CD14-positive monocyte (primary cell): ENCODE data around the gene GGT1. TPM values are rescaled to one million over a fixed set of nuclear protein-coding genes. Genes with fewer than 3 reads are reported as not detected.

Source experiments
- DNase-seq, 3 donors: peaks; one replicate each; pipeline ENCODE4 v3.0.0-alpha.2; 2011 to 2022
- H2AFZ ChIP-seq: 2 replicates; pipeline ENCODE4 v1.6.0; 2012; ENCODE audit warnings: mild to moderate bottlenecking, low read depth, low read length, inconsistent platforms; ENCODE audit not compliant: insufficient read depth, poor library complexity, severe bottlenecking
- H3K27ac ChIP-seq, 2 donors: 1 replicate in 1 of 2; 2 replicates in 1 of 2; pipeline ENCODE4 v1.5.1; 2012 to 2013; ENCODE audit warnings: low read length in 2 of 2, control low read depth in 1 of 2, inconsistent platforms in 1 of 2, low read depth in 1 of 2, mild to moderate bottlenecking in 1 of 2
- H3K27me3 ChIP-seq, 2 donors: one replicate each; pipeline versions ENCODE4 v1.6.0 to v1.6.1; 2011 to 2013; ENCODE audit warnings: low read length in 2 of 2; ENCODE audit not compliant: control insufficient read depth in 2 of 2, insufficient read depth in 2 of 2
- H3K36me3 ChIP-seq, 2 donors: replicated peaks in 1 of 2; 1 replicate in 1 of 2; 2 replicates in 1 of 2; pipeline versions ENCODE4 v1.5.1 to v1.6.1; 2012 to 2013; ENCODE audit warnings: low read length in 2 of 2, control low read depth in 1 of 2, inconsistent platforms in 1 of 2, mild to moderate bottlenecking in 1 of 2; ENCODE audit not compliant: insufficient read depth in 2 of 2, control insufficient read depth in 1 of 2
- H3K4me1 ChIP-seq, 2 donors: 1 replicate in 1 of 2; 2 replicates in 1 of 2; pipeline versions ENCODE4 v1.5.1 to v1.6.1; 2012 to 2013; ENCODE audit warnings: low read length in 2 of 2, control low read depth in 1 of 2, inconsistent platforms in 1 of 2, mild to moderate bottlenecking in 1 of 2, moderate library complexity in 1 of 2; ENCODE audit not compliant: insufficient read depth in 2 of 2, control insufficient read depth in 1 of 2
- H3K4me2 ChIP-seq: replicated peaks from 2 replicates; pipeline ENCODE3; 2012; ENCODE audit warnings: low read length, moderate library complexity, mild to moderate bottlenecking; ENCODE audit not compliant: poor library complexity, severe bottlenecking; ENCODE audit errors: extremely low read depth
- H3K4me3 ChIP-seq, 3 experiments: fragments of 200-600 bp in 1 of 3; sonication (generic) in 1 of 3; replicated peaks in 1 of 3; 1 replicate in 2 of 3; 2 replicates in 1 of 3; pipeline ENCODE4 v1.5.1; 2011 to 2013; ENCODE audit warnings: low read length in 3 of 3, mild to moderate bottlenecking in 3 of 3, control low read depth in 2 of 3, low read depth in 2 of 3, inconsistent platforms in 1 of 3, moderate library complexity in 1 of 3
- H3K79me2 ChIP-seq: 2 replicates; pipeline ENCODE4 v1.6.0; 2012; ENCODE audit warnings: mild to moderate bottlenecking, control low read depth, inconsistent platforms, low read length, moderate library complexity; ENCODE audit not compliant: insufficient read depth
- H3K9ac ChIP-seq: 2 replicates; pipeline ENCODE4 v1.6.0; 2017; ENCODE audit warnings: low read length, mild to moderate bottlenecking; ENCODE audit not compliant: insufficient read depth, poor library complexity, severe bottlenecking
- H3K9me3 ChIP-seq, 2 donors: replicated peaks in 1 of 2; 1 replicate in 1 of 2; 2 replicates in 1 of 2; pipeline versions ENCODE4 v1.5.1 to v1.6.1; 2012 to 2013; ENCODE audit warnings: low read length in 2 of 2, control low read depth in 1 of 2; ENCODE audit not compliant: control insufficient read depth in 1 of 2, insufficient read depth in 1 of 2
- H4K20me1 ChIP-seq: 2 replicates; pipeline ENCODE4 v1.6.0; 2012; ENCODE audit warnings: mild to moderate bottlenecking, low read length, control low read depth, moderate library complexity; ENCODE audit not compliant: insufficient read depth
- H3K27ac Mint-ChIP-seq, 7 donors: one replicate each; pipeline ENCODE4 v1.8.0; 2020; ENCODE audit warnings: mild to moderate bottlenecking in 7 of 7, mixed read lengths in 7 of 7, moderate library complexity in 6 of 7, inconsistent platforms in 2 of 7
- H3K27me3 Mint-ChIP-seq, 3 donors: one replicate each; pipeline ENCODE4 v1.8.0; 2021 to 2022; ENCODE audit warnings: low read depth in 3 of 3, mild to moderate bottlenecking in 3 of 3, mixed read lengths in 3 of 3, moderate library complexity in 3 of 3, inconsistent platforms in 1 of 3
- H3K36me3 Mint-ChIP-seq, 2 donors: one replicate each; pipeline ENCODE4 v1.8.0; 2020; ENCODE audit warnings: mixed read lengths in 2 of 2, inconsistent platforms in 1 of 2, mild to moderate bottlenecking in 1 of 2
- H3K4me1 Mint-ChIP-seq: one replicate; pipeline ENCODE4 v1.8.0; 2020; ENCODE audit warnings: mild to moderate bottlenecking, mixed read lengths
- H3K4me3 Mint-ChIP-seq, 2 donors: one replicate each; pipeline ENCODE4 v1.8.0; 2020; ENCODE audit warnings: mild to moderate bottlenecking in 2 of 2, mixed read lengths in 2 of 2, moderate library complexity in 1 of 2
- H3K9me3 Mint-ChIP-seq, 7 donors: one replicate each; pipeline ENCODE4 v1.8.0; 2020 to 2022; ENCODE audit warnings: mixed read lengths in 7 of 7, mild to moderate bottlenecking in 6 of 7, moderate library complexity in 6 of 7, inconsistent platforms in 2 of 7
- WGBS: methylation state at CpG from one replicate; pipeline ENCODE4 v1.1.5; 2013; ENCODE audit warnings: missing lambda C conversion rate; ENCODE audit not compliant: insufficient coverage; 5-methylcytosine and 5-hydroxymethylcytosine counted together
- intact Hi-C, 2 donors: fragments of 100-400 bp; cut with micrococcal nuclease; formaldehyde crosslinking; loops; one replicate each; pipeline versions ENCODE4 v1.15.0 to v1.15.1; 2023
- polyA plus RNA-seq, 3 donors: library from polyadenylated mRNA; depleted of rRNA in 1 of 3; unstranded in 2 of 3; stranded (reverse) in 1 of 3; fragments of 300-500 nt in 2 of 3; fragments of >200 nt in 1 of 3; fragmentation: Illumina TruSeq in 2 of 3; gene quantifications; 1 replicate in 2 of 3; 2 replicates in 1 of 3; pipeline ENCODE4 v1.2.3, GENCODE V29; 2012 to 2021
- TF ChIP-seq, protein P1 (sequence below): fragments of 200-600 bp; IDR thresholded peaks from one replicate; pipeline ENCODE4 v1.8.0; 2022; ENCODE audit warnings: antibody characterized with exemption, mild to moderate bottlenecking

GGT1 gene
- polyA plus RNA-seq, 3 donors, result 16.0 to 26.5 (median 25.5) TPM

DNA sequence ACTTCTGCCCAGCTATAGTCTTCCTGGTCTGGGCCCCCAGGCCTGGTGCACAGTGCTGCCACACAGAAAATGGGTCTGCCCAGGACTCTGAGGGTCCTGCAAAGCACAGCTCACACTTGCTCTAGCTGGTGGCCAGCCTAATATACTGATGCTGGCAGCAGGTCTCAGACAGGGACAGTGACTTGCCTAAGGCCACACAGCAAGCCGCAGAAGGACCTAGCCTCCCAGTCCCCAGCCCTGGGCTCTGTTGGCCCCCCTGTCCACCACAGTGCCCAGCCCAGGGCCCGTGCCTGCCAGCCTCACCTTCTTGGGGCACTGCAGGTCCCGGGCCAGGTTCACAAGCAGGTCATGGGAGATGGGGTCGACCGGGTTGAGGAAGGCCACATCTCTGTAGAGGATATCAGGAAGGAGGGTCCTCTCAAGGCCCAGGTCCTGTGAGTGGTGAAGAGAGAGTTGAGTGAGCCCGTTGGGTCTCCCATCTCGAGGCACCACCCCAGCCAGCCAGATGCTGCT lies 13.4 kb upstream of the GGT1 start:
- no peak overlapping the region for H3K9ac ChIP-seq
- H3K4me1 ChIP-seq, result peaks cover 8 to 15% of the 10 kb centered on the region in 2 donors
- intact Hi-C loops, result no loop called here
- H3K36me3 ChIP-seq, result no peaks in the 10 kb centered on the region
- H3K27me3 Mint-ChIP-seq, result peaks cover 0 to 9% (median 2%) of the 10 kb centered on the region in 3 donors
- H3K27me3 ChIP-seq, result no peaks in the 10 kb centered on the region
- TF ChIP-seq, protein P1, sequence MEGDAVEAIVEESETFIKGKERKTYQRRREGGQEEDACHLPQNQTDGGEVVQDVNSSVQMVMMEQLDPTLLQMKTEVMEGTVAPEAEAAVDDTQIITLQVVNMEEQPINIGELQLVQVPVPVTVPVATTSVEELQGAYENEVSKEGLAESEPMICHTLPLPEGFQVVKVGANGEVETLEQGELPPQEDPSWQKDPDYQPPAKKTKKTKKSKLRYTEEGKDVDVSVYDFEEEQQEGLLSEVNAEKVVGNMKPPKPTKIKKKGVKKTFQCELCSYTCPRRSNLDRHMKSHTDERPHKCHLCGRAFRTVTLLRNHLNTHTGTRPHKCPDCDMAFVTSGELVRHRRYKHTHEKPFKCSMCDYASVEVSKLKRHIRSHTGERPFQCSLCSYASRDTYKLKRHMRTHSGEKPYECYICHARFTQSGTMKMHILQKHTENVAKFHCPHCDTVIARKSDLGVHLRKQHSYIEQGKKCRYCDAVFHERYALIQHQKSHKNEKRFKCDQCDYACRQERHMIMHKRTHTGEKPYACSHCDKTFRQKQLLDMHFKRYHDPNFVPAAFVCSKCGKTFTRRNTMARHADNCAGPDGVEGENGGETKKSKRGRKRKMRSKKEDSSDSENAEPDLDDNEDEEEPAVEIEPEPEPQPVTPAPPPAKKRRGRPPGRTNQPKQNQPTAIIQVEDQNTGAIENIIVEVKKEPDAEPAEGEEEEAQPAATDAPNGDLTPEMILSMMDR, result no peak
- peaks cover 9% of the 10 kb centered on the region for H3K4me1 Mint-ChIP-seq
- 96% methylated on average over 3 of the region's 7 CpGs for WGBS
- no peaks in the 10 kb centered on the region for H3K9me3 Mint-ChIP-seq
- no peaks in the 10 kb centered on the region for H3K9me3 ChIP-seq
- H4K20me1 ChIP-seq, result no peaks in the 10 kb centered on the region
- H3K27ac Mint-ChIP-seq, result no peak overlapping the region
- no peak overlapping the region for H3K4me2 ChIP-seq
- no peaks in the 10 kb centered on the region for H3K36me3 Mint-ChIP-seq
- no peak overlapping the region for H3K4me3 ChIP-seq
- no peak for DNase-seq
- no peak overlapping the region for H2AFZ ChIP-seq
- no peak overlapping the region for H3K4me3 Mint-ChIP-seq
- no peaks in the 10 kb centered on the region for H3K79me2 ChIP-seq
- H3K27ac ChIP-seq, result no peak overlapping the region

DNA sequence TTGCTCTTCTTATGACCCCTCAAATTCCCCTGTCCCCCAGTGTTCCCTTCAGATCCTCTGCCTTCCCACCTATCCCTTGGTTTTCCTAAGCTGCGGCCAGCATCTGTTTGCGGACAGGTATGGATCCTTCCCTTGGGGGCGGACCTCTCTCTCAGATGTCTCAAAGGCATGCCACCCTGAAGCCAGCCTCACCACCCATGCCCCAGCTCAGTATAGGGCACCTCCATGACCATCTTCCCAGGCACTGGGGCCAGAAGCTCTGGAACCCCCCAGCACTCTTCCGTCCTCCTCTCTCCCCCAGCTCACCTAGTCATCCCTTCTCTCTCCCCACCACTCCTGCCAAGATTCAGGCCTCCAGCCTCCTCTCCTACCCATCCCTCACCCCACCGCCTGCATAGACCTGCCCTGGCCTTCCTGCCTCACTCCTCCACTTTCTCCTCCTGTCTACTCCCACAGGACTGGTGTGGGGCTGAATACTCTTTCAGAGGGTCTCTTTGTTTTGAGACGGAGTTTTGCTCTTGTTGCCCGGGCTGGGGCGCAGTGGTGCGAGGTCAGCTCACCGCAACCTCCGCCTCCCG lies 12.3 kb upstream of the GGT1 start:
- Histone ChIP-seq H3K4me1 (peaks cover 8 to 15% of the 10 kb centered on the region in 2 donors), H3K27me3 (no peaks in the 10 kb centered on the region), H3K9ac (no peak overlapping the region), H2AFZ (no peak overlapping the region), H3K79me2 (no peaks in the 10 kb centered on the region), H3K4me3 (no peak overlapping the region), H3K4me2 (no peak overlapping the region), H3K27ac (no peak overlapping the region), H4K20me1 (no peaks in the 10 kb centered on the region), H3K9me3 (no peaks in the 10 kb centered on the region), H3K36me3 (no peaks in the 10 kb centered on the region)
- Mint-ChIP-seq H3K9me3 (no peaks in the 10 kb centered on the region), H3K4me3 (no peak overlapping the region), H3K27ac (peak overlapping the region in 2 of 7 donors; percentile 2 to 34), H3K36me3 (no peaks in the 10 kb centered on the region), H3K27me3 (peaks cover 0 to 9% (median 2%) of the 10 kb centered on the region in 3 donors), H3K4me1 (peaks cover 9% of the 10 kb centered on the region)
- WGBS, result 98% methylated on average over 6 of the region's 12 CpGs
- intact Hi-C loops, result no loop called here
- DNase-seq, result no peak
- TF ChIP-seq, protein P1, result no peak
